SKM-1 treated with dmso at 0.1 percent for 144 hours (cell line): ENCODE data around the gene NEUROD2.
A peak's percentile ranks its signal among the peaks of the same experiment; 100 is the strongest.

Experiments
- DNase-seq: peaks from one replicate; lab custom pipeline; 2025; ENCODE audit not compliant: unreplicated experiment; lab: John Stamatoyannopoulos, UW

The NEUROD2 gene

DNA sequence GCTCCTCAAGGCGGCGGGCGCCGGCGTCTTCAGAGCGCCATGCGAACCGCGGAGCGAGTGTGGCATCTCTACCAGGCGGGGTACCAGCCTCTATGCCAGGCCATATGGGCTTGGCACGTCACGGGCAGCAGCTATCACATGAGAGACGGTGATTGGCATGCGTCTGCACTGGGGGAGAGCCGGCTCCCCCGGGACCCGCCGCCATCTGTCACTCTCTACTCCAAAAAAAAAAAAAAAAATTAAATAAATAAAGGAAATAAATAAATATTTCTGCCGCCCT lies at the start of gene NEUROD2:
Gene NEUROD2, minus strand, starts transcription at position 70 of the 280 bp plus-strand sequence. CDS start 1,321 bp downstream, outside the sequence.
- DNase-seq: no peak

DNA sequence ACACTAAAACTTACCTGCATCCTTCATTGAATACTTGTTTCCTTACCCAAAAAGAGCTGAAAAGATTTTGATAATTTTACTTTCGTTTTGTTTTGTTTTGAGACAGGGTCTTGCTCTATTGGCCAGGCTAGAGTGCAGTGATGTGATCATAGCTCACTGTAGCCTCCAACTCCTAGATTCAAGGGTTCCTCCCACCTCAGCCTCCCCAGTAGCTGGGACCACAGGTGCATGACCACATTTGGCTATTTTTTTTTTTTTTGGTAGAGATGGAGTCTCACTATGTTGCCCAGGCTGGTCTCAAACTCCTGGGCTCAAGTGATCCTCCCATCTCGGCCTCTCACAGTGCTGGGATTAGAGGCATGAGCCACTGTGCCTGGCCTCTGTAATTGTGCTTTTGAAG lies 47.4 kb upstream of the NEUROD2 start:
- DNase-seq: no peak

DNA sequence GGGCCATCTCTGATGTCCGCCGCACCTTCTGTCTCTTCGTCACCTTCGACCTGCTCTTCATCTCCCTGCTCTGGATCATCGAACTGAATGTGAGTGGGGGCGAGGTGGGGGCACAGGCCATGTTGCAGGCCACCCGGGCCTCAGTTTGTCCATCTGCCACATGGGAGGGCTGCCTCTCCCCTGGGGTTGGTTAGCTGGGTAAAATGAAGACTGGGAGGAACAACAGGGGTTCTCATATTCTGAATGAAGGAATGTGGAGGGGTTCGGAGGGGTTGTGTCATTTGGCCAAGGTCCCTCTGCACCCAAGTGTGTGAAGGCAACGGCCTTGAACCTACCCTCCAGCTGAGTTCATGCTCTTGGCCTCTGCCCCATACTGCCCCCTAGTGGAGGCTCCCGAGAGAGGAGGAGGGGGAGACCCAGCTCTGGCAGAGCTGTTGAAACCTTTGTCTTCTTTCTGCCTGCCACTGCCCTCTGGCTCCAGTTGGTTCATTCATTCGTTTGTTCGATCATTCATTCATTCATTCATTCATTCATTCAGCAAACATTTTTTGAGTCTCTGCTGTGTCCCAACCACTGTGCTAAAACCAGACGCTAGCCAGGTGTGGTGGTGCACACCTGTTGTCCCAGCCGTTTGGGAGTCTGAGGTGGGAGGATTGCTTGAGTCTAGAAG lies 46.1 kb upstream of the NEUROD2 start:
- peak; percentile 58 for DNase-seq

DNA sequence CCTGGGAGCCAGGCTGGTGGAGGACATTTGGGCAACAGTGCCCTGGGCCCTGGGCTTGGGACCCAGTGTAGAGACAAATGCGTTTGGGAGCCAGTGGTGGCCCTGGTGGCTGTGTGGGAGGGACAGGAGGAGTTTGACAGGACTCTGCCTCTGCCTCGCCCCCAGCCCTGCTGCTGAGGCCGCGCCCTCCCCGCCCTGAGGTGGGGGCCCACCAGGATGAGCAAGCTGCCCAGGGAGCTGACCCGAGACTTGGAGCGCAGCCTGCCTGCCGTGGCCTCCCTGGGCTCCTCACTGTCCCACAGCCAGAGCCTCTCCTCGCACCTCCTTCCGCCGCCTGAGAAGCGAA lies 45.6 kb upstream of the NEUROD2 start:
- no peak for DNase-seq

DNA sequence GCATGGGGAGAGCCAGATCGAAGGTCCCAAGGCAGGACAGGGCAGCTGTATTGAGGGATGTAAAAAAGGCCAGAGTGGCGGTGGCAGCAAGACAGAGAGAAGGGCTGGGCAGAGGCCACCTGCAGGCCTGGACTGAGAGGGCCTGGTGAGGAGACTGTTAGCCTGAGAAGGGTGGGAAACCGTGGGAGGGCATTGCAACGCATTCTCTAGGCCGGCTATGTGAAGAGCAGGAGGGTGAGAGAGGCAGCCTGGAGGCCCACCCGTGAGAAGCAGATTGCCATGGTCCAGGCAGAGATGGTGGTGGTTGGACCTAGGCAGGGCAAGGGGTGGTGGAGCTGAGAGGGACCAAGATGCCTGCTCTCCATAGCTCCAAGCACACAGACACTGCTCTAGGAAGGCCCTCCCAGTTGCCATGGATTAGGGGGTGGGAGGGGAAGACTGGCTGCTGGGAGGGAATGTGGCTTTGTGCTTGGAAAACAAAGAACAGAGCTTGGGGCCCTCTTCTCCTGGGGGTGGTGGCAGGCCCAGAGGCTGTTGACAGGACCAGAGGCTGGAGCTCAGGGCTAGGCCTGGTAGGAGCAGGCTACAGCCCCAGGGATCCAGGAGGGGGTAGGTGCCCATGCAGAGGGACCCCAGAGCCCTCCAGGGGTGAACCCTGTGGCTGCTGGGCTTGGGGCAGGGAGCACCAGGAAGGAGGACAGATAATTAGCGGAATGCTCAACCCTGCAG lies 45.0 kb upstream of the NEUROD2 start:
- DNase-seq: no peak

DNA sequence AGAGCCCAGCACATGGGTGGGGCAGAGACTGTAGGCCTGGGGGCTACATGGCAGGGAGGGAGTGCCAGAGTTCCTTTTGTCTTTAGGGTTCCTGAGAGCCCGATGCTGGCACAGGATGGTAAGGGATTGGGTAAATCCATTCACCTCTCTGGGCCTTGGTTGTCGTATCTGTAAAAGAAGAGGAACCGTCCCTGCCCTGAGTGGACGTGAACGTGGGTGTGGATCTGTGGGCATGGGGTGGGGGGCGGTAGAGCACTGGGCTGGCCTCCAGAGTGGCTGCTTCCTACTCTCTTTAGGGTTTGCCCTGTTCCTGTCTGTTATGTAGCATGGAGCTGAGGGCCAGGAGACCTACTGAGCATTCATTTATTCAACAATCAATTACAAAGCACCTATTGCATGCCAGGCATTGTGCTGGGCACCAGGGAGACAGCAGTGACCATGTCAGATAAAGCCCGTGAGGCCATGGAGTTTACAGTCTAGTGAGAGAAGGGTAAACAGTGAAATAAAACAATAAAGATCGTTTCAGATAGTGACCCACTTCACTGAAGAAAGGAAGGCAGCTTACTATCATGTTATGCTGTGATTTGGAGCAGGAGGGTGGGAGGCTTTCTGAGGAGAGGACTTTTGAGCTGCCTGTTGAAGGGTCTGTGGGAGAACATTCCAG lies 44.3 kb upstream of the NEUROD2 start:
- no peak for DNase-seq

DNA sequence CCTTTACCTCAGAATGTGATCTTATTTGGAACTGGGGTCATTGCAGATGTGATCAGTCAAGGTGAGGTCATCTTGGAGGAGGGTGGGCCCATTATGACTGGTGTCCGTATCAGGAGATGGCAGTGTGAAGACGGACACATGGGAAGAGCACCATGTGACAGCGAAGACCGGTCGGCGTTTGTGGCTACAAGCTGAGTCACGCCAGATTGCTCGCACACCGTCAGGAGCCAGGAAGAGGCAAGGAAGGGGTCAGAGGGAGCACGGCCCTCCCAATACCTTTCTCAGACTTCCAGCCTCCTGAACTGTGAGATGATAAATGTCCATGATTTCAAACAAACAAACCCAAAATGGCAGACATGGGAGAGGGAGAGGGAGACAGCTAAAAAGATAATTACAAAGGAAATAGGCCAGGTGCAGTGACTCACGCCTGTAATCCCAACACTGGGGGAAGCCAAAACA lies 42.4 kb upstream of the NEUROD2 start:
- no peak for DNase-seq

DNA sequence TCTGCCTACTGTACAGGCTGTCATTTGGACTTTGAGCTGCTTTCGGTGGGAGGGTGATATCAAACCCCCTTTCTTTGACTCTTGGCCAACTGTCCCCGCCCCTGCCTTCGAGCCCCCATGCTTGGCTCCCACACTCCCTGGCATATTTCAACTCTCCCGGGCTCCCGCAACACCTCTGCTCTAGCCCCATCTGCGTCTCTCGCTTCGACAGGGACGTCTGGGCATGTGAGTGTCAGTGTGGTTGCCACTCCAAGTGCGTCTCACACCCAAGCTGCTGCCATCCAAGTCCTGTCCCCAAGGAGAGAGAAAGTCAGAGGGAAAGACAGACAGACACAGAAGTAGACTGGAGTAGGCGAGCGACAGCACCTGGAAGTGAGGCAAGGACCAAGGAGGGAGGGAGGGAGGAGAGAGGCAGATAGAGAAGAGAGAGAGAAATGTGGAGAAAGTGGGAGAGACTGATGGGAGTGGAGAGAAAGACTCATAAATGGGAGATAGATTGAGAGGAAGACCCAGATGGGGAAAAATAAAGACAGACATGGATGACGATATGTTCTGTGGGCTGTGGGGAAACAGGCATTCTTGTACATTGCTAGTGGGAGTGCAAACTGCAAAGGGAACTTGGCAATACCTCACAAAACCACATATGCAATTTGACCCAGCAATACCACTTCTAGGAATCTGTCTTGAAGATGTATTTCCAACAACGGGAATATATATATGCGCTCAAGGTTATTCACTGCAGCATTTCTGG lies 41.1 kb upstream of the NEUROD2 start:
- DNase-seq: no peak

DNA sequence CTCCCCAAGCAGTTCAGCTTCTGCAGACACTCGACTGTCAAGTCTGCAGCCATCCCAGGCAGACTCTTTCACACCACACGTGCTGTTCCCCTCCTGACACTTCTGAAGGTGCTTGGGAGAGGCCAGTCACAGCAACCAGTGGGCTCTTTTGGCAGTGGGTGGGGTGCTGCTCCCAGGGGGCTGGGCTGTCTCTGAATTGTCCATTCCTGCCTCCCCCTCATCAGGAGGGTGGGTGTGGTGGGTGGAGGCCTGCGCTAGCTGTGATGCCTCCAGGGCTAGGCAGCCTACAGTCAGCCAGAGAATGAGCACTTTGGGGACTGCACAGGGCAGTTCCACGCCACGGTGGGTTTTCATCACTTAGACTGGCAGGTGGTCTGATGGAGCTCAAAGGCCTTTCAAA lies 39.5 kb upstream of the NEUROD2 start:
- DNase-seq: no peak

DNA sequence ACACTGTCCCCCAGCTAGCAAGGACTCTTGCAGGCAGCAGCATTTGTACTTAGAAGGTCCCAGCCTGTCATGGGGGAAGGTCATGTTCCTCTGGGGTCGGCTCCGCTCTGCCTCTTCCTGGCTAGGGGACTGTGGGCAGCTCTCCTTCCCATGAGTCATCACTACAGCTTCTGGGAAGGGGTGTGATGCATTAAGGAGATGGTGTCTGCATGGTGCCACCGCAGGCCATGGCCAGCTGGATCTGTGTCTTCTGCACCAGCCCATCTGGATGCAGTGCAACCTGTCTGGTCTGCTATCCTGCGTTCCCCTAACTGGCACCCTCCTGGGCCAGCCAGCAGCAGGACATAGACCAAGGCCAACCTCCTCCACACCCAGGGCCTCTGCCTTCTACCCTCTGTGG lies 35.6 kb upstream of the NEUROD2 start:
- no peak for DNase-seq

DNA sequence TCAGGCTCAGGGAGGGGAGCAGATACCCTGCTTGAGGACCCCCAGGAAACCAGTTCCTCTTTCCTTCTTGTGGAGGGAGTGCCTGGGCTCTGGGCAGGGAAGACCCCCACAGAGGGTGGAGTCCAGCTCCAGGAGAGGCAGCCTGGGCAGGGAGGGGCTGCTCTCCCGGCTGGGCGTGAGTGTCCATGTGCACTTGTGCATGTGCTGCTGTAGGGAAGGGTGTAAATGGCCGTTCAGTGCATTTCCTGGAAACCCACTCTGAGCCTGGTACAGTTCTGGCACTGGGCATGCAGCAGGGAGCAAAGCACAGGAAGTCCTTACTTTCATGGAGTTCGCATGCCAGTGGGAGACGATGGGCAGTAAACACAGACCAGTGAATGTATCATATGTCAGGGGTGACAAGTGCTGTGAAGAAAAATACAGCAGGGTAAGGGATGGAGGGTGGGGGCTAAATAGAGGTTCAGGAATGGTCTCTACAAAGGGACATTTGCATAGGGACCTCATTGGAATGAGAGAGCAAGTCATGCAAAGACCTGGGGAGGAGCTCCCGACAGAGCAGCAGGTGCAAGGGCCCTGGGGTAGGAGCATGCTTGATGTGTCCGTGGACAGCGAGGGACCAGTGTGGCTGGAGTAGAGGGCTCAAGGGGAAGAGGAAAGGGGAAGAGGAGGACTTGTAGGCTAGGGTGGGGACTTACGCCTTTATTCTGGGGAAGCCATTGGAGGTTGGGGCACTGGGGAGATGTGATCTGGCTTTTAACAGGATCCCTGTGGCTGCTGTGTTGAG lies 34.8 kb upstream of the NEUROD2 start:
- DNase-seq: no peak

DNA sequence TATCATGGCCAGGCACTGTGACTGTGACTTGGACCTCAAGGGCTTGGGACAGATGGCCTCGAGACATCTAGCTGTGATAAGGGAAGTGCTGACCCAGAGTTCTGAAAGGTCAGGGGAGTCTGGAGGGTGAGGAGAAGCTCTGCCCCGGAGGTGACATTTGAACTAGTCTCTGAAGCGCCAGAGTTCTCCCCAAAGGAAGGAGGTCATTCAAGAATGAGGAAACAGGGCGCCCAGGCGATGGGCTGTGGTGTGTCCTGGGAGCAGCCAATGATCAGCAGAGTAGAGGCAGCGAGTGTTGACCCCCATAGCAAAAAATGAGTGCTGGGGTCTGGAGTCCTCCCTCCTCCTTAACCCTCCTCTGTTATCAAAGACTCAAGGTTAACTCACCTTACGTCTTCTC lies 34.2 kb upstream of the NEUROD2 start:
- DNase-seq: no peak

DNA sequence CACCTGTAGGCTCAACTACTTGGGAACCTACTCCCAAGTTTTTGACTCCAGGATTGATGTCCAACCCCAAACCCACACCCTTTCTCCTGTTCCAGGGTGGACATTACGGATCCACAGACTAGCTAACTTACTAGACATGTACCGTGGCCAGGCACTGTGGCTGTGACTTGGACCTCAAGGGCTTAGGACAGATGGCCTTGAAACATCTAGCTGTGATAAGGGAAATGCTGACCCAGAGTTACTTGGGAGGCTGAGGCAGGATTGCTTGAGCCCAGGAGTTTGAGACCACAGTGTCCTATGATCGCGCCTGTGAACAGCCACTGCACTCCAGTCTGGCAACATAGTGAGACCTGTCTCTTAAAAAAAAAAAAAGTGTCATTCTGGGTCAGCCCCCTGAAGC lies 33.4 kb upstream of the NEUROD2 start:
- no peak for DNase-seq

DNA sequence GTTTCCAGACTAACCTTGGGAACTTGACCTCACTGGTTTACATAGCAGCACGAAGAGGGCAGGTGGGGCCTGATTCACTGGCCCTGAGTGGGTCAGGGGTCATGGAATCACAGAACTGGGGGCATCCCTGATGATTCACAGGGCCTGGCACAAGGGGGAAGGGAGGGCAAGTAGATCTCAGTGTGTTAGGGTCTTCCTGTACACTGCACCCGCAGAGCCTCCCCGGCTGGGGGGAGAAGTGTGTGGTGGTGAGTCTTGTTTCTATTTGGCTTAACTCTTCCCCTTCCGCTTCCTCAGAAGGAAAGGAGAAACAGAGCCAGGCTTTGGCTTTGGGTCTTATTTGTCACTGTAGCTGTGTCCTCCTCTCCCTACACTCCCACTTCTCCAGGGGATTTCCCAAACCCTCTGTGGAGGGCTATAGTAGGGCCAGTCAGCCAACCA lies 32.9 kb upstream of the NEUROD2 start:
- no peak for DNase-seq

DNA sequence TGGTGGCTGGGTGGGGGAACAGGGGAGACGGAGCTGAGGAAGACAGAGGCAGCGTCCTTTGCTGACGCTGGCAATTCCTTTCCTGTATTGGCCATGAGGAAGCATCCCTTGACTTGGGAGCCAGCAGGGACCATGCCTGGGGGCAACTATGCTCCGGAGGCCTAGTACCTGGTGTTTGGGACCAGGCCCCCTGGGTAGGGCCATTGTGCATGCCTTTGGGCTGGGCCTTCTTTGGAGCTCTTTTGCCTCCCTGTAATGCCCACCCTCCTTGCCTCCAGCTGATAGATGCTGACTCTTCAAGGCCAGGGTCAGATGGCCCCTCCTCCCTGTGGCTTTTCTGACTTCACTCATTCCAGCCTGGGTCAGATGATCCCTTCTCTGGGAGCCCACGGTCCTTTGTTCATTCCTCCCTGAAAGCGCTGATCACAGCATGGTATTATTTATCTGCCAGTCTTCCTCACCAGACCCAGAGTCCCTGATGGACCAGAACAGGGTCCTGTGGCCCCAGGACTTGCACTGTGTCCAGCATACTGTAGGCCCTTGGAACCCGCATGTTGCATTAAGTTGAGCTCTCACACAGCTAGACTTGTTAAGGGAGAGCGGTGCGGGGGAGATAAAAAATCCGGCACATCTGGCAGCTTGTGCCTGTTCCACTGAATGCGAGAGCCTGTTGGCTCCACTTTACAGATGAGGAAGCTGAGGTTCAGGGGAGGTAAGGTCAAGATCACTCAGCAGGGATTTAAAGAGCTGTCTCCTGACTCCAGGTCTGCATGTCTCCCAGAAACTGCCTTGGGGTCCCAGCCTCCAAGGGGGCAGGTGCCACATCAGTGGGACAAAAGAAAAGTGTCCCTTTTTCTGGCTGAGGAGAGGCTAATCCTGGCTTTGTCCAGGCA lies 32.1 kb upstream of the NEUROD2 start:
- no peak for DNase-seq

DNA sequence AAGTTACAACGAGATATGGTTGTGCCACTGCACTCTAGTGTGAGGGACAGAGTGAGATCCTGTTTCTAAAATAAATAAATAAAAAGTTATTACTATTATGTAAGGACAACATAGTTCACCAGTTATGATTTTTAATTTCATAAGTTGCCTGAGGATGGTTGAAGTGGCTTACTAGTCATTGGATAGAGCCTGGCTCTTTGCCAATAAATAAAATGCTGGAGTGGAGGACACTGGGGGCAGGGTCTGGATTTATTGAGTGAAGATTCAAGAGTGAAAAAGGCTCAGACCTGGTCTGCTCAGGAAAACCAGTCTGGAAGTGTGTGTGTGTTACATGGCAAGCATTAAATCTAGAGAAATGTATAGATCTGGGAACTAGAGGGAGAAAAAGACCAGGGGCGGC lies 31.3 kb upstream of the NEUROD2 start:
- no peak for DNase-seq

DNA sequence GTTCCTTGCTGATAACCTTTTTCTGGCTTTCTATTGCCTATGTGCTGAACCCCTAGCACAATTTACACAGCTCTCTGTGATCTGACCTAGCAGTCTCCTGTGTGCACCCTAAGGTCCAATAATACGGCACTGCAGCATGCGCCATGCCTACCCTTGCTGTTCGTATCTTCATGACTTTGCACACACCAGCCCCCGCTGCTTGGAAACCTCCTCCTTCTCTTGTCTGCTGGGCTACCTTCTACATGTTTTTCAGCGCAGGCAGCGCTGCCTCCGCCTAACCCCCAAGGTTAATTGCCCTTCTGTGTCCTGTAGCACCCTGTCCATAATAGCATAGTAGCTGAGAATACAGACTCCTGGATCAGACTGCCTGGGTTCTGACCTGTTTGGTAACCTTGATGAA lies 30.6 kb upstream of the NEUROD2 start:
- DNase-seq: no peak

DNA sequence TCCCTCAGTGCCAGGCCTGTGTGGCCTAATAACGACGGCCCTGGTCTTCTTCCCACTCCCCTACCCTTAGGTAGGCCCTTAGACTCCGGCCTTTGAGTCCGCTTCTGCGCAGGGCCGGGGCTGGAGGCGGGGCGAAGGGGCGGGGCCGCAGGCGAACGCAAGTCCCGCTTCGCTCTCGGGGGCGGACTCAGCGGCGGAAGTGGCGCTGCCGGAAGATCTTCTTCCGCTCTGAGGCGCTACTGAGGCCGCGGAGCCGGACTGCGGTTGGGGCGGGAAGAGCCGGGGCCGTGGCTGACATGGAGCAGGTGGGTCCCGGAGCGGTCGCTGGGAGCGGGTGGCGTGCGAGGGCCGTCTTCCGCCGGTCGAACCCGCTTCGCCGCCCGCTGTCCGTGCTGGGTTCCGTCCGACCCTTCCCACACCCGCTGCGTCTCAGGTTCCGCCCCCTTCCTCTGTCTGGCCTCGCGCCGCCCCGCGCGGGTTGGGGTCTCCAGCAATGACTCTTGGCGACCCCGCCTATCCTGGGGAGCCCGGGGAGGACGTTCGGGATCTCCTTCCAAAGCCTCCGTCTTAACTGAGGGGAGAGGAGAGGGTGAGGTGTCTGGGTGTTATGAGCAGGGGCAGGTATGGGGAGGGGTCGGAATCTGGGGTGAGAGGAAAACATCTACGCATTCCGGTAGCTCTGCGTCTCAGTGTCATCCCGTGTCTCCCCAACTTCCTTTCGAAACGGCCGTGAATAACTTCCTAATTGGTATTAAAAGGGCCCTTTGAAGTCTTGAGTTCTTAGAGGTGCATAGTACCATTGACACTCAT lies 29.4 kb upstream of the NEUROD2 start, which contains the start of gene STARD3:
Gene STARD3, plus strand, starts transcription at position 218 of the 810 bp plus-strand sequence. CDS start 16,388 bp downstream, outside the sequence.
- peak; percentile 79 for DNase-seq

DNA sequence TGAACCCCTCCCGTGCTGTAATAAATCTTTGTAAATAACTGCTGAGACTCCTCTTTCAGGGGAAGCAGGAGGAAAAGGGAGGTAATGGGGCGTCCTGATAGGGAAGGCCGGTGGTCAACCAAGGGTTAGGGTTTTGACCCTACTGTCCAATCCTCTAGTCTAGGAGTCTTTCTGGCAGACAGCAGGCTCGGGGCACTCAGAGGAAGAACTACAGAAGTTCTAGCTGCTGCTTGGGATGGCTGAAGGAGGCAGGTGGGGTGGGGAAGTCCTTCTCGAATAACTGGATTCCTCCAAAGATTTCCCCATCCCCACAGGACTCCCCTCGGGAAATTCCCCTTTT lies 28.8 kb upstream of the NEUROD2 start:
- no peak for DNase-seq
